CD4-positive, alpha-beta T cell treated with Interleukin-10 for 1 hour (primary cell): ENCODE results near the gene YAP1.

Experiments
- DNase-seq: peaks from one replicate; pipeline ENCODE4 v3.0.0-alpha.2; 2020

Gene YAP1

GRCh38 chr11:102202972-102203371 lies 92.7 kb downstream of the YAP1 start:
- DNase-seq: no peak

- DNase-seq: no peak
Measured at GRCh38 chr11:102204174-102204573, 93.9 kb downstream of the YAP1 start.

- no peak for DNase-seq
Measured at GRCh38 chr11:102205805-102206204, 95.6 kb downstream of the YAP1 start.

- no peak for DNase-seq
Measured at GRCh38 chr11:102208835-102209234, 98.6 kb downstream of the YAP1 start.

GRCh38 chr11:102214623-102215022 lies 104.4 kb downstream of the YAP1 start:
- DNase-seq: no peak

GRCh38 chr11:102216433-102217075 lies 106.3 kb downstream of the YAP1 start:
- no peak for DNase-seq

- no peak for DNase-seq
Measured at GRCh38 chr11:102220728-102221467, 110.7 kb downstream of the YAP1 start.

- no peak for DNase-seq
Measured at GRCh38 chr11:102223859-102224258, 113.6 kb downstream of the YAP1 start.

GRCh38 chr11:102225689-102226568 lies 115.7 kb downstream of the YAP1 start:
- no peak for DNase-seq

GRCh38 chr11:102226702-102227490 lies 116.6 kb downstream of the YAP1 start:
- DNase-seq: no peak

GRCh38 chr11:102229510-102230123 lies 119.4 kb downstream of the YAP1 start:
- no peak for DNase-seq

- no peak for DNase-seq
Measured at GRCh38 chr11:102230186-102230585, 119.9 kb downstream of the YAP1 start.

GRCh38 chr11:102230911-102231310 lies 120.7 kb downstream of the YAP1 start:
- no peak for DNase-seq

- no peak for DNase-seq
Measured at GRCh38 chr11:102234779-102235439, 124.7 kb downstream of the YAP1 start.

GRCh38 chr11:102237096-102237735 lies 127.0 kb downstream of the YAP1 start:
- no peak for DNase-seq

GRCh38 chr11:102238391-102238821 lies 128.2 kb downstream of the YAP1 start:
- DNase-seq: no peak

GRCh38 chr11:102239448-102239847 lies 129.2 kb downstream of the YAP1 start:
- DNase-seq: no peak

GRCh38 chr11:102239911-102240310 lies 129.7 kb downstream of the YAP1 start:
- DNase-seq: no peak

GRCh38 chr11:102240502-102240901 lies 130.3 kb downstream of the YAP1 start:
- no peak for DNase-seq

- no peak for DNase-seq
Measured at GRCh38 chr11:102241026-102241425, 130.8 kb downstream of the YAP1 start.

GRCh38 chr11:102243399-102243884 lies 133.2 kb downstream of the YAP1 start:
- DNase-seq: no peak
